Fibroblast of skin of right quadriceps (primary cell): Measurements from ENCODE around the gene ATP8B3.
A peak's percentile ranks its signal among the peaks of the same experiment; 100 is the strongest.

Experiments used
- DNase-seq: peaks from one replicate; pipeline ENCODE4 v3.0.0-alpha.2; 2013

The ATP8B3 gene

GRCh38 chr19:1851654-1852580, 39.8 kb upstream of the ATP8B3 start:
- no peak for DNase-seq

GRCh38 chr19:1850809-1851653, 39.0 kb upstream of the ATP8B3 start:
- DNase-seq = no peak

- no peak for DNase-seq
These were observed 37.9 kb upstream of the ATP8B3 start for GRCh38 chr19:1849886-1850398.

GRCh38 chr19:1849132-1849474, 37.0 kb upstream of the ATP8B3 start:
- no peak for DNase-seq

- peak; percentile 95 for DNase-seq
These were observed 36.5 kb upstream of the ATP8B3 start, which contains the start of gene REXO1 for GRCh38 chr19:1848399-1849131. Gene REXO1, minus strand, starts transcription at chr19:1848483. Its CDS starts 125 bp downstream, at chr19:1848358.

GRCh38 chr19:1847684-1848398, 35.8 kb upstream of the ATP8B3 start:
- no peak for DNase-seq

- no peak for DNase-seq
These were observed 35.2 kb upstream of the ATP8B3 start for GRCh38 chr19:1847348-1847683.

GRCh38 chr19:1846517-1847204, 34.6 kb upstream of the ATP8B3 start:
- DNase-seq = no peak

GRCh38 chr19:1845642-1846041, 33.6 kb upstream of the ATP8B3 start:
- no peak for DNase-seq

GRCh38 chr19:1845125-1845515, 33.0 kb upstream of the ATP8B3 start:
- DNase-seq = no peak

- DNase-seq = no peak
These were observed 32.5 kb upstream of the ATP8B3 start for GRCh38 chr19:1844513-1845124.

GRCh38 chr19:1843646-1844394, 31.7 kb upstream of the ATP8B3 start:
- DNase-seq = no peak

- no peak for DNase-seq
These were observed 31.0 kb upstream of the ATP8B3 start for GRCh38 chr19:1843116-1843515.

GRCh38 chr19:1841209-1841924, 29.3 kb upstream of the ATP8B3 start:
- DNase-seq = no peak

GRCh38 chr19:1840541-1841115, 28.6 kb upstream of the ATP8B3 start:
- no peak for DNase-seq

GRCh38 chr19:1839658-1840540, 27.8 kb upstream of the ATP8B3 start:
- no peak for DNase-seq

- no peak for DNase-seq
These were observed 25.6 kb upstream of the ATP8B3 start for GRCh38 chr19:1837625-1838105.

GRCh38 chr19:1837222-1837565, 25.1 kb upstream of the ATP8B3 start:
- DNase-seq = no peak
